Activated CD8-positive, alpha-beta T cell treated with anti-CD3 and anti-CD28 coated beads for 36 hours (primary cell): Measurements from ENCODE around the gene MYH15. TPM values are rescaled to one million over a fixed set of nuclear protein-coding genes. Genes with fewer than 3 reads are reported as not detected.

Experiments
- ATAC-seq: fragments of 200-7000 bp; cut with Tn5 transposase; one replicate; pipeline ENCODE4 v1.10.0; 2021; ENCODE audit warnings: mild to moderate bottlenecking, moderate library complexity
- CTCF ChIA-PET: fragments of 350-600 bp; sonication (Branson Sonifier 250); formaldehyde crosslinking; loops from one replicate; lab custom pipeline; 2021; ENCODE audit warnings: antibody characterized with exemption; lab: Charles Lee
- POLR2A ChIA-PET: fragments of 350-600 bp; sonication (Branson Sonifier 250); formaldehyde crosslinking; loops from one replicate; lab custom pipeline; 2021; ENCODE audit warnings: antibody characterized with exemption; lab: Charles Lee
- DNase-seq: peaks from one replicate; pipeline ENCODE4 v3.0.0-alpha.2; 2020
- H3K27ac Mint-ChIP-seq: one replicate; pipeline ENCODE4 v1.8.0; 2021; ENCODE audit warnings: mild to moderate bottlenecking, mixed read lengths
- H3K27me3 Mint-ChIP-seq: one replicate; pipeline ENCODE4 v1.8.0; 2021; ENCODE audit warnings: mixed read lengths
- H3K36me3 Mint-ChIP-seq: one replicate; pipeline ENCODE4 v1.8.0; 2021; ENCODE audit warnings: low read depth, mixed read lengths
- H3K4me1 Mint-ChIP-seq: one replicate; pipeline ENCODE4 v1.8.0; 2021; ENCODE audit warnings: low read depth, mixed read lengths
- H3K4me3 Mint-ChIP-seq: one replicate; pipeline ENCODE4 v1.8.0; 2021; ENCODE audit warnings: mild to moderate bottlenecking, moderate library complexity, mixed read lengths
- H3K9me3 Mint-ChIP-seq: one replicate; pipeline ENCODE4 v1.8.0; 2021; ENCODE audit warnings: mixed read lengths
- CTCF ChIP-seq: fragments of 200-600 bp; IDR thresholded peaks from one replicate; pipeline ENCODE4 v1.8.0; 2022; ENCODE audit warnings: antibody characterized with exemption, mild to moderate bottlenecking
- intact Hi-C: fragments of 100-400 bp; cut with micrococcal nuclease; formaldehyde crosslinking; loops from one replicate; pipeline ENCODE4 v1.10.0; 2022
- total RNA-seq, 2 experiments: library from RNA; stranded (reverse); gene quantifications; one replicate each; pipeline ENCODE4 v1.2.3, GENCODE V29; 2021

Gene MYH15
- total RNA-seq, 2 experiments from 2014 or later, result 0.07 to 0.09 TPM

GRCh38 chr3:108420926-108421325 is 89.5 kb downstream of the MYH15 start:
- Mint-ChIP-seq H3K27me3 (no peaks in the 10 kb centered on the region), H3K4me1 (peaks cover 11% of the 10 kb centered on the region), H3K36me3 (no peaks in the 10 kb centered on the region), H3K4me3 (no peak overlapping the region), H3K27ac (no peak overlapping the region), H3K9me3 (no peaks in the 10 kb centered on the region)
- ChIA-PET CTCF (no interaction called here), POLR2A (interaction anchor here (0.6 kb wide), 1 partner anchor 39 kb away, joined by 3 read pairs; no protein-coding TSS in a partner anchor)
- no peak for ATAC-seq
- no peak for DNase-seq
- intact Hi-C loops, result no loop called here
- TF ChIP-seq CTCF, result no peak

GRCh38 chr3:108416111-108416869 is 94.1 kb downstream of the MYH15 start:
- Mint-ChIP-seq H3K9me3 (no peaks in the 10 kb centered on the region), H3K27ac (no peak overlapping the region), H3K4me3 (no peak overlapping the region), H3K4me1 (peaks cover 16% of the 10 kb centered on the region), H3K27me3 (no peaks in the 10 kb centered on the region), H3K36me3 (no peaks in the 10 kb centered on the region)
- no peak for DNase-seq
- ChIA-PET CTCF (no interaction called here), POLR2A (no interaction called here)
- peak; percentile 88 for ATAC-seq
- intact Hi-C loops, result no loop called here
- TF ChIP-seq CTCF, result no peak

GRCh38 chr3:108415661-108416060 is 94.7 kb downstream of the MYH15 start:
- ChIA-PET POLR2A (no interaction called here), CTCF (no interaction called here)
- TF ChIP-seq CTCF, result no peak
- ATAC-seq (no peak), DNase-seq (no peak)
- H3K4me3 Mint-ChIP-seq, result no peak overlapping the region
- H3K9me3 Mint-ChIP-seq, result no peaks in the 10 kb centered on the region
- no peaks in the 10 kb centered on the region for H3K36me3 Mint-ChIP-seq
- H3K27me3 Mint-ChIP-seq, result no peaks in the 10 kb centered on the region
- H3K27ac Mint-ChIP-seq, result no peak overlapping the region
- H3K4me1 Mint-ChIP-seq, result peaks cover 16% of the 10 kb centered on the region
- intact Hi-C loops, result no loop called here

- TF ChIP-seq CTCF, result no peak
- Mint-ChIP-seq H3K27ac (no peak overlapping the region), H3K36me3 (no peaks in the 10 kb centered on the region), H3K4me3 (no peak overlapping the region), H3K4me1 (peaks cover 16% of the 10 kb centered on the region), H3K9me3 (no peaks in the 10 kb centered on the region), H3K27me3 (no peaks in the 10 kb centered on the region)
- no peak for DNase-seq
- no peak for ATAC-seq
- ChIA-PET CTCF (interaction anchor here (1.1 kb wide), 1 partner anchor 9 kb away, joined by 6 read pairs; no protein-coding TSS in a partner anchor), POLR2A (no interaction called here)
- intact Hi-C loops, result no loop called here
Measured at GRCh38 chr3:108414007-108414406, 96.4 kb downstream of the MYH15 start.

GRCh38 chr3:108412121-108412750 is 98.2 kb downstream of the MYH15 start:
- no peak for TF ChIP-seq CTCF
- Mint-ChIP-seq H3K4me3 (no peak overlapping the region), H3K9me3 (no peaks in the 10 kb centered on the region), H3K27me3 (no peaks in the 10 kb centered on the region), H3K4me1 (peaks cover 16% of the 10 kb centered on the region), H3K36me3 (no peaks in the 10 kb centered on the region), H3K27ac (no peak overlapping the region)
- CTCF ChIA-PET, result no interaction called here
- intact Hi-C loops, result no loop called here
- DNase-seq, result no peak
- no peak for ATAC-seq
- POLR2A ChIA-PET, result no interaction called here
